CD14-positive monocyte (primary cell): ENCODE measurements around the gene NDFIP2. TPM values are rescaled to one million over a fixed set of nuclear protein-coding genes. Genes with fewer than 3 reads are reported as not detected.

Experiments used
- DNase-seq, 3 donors: peaks; one replicate each; pipeline ENCODE4 v3.0.0-alpha.2; 2011 to 2022
- H2AFZ ChIP-seq: 2 replicates; pipeline ENCODE4 v1.6.0; 2012; ENCODE audit warnings: mild to moderate bottlenecking, low read depth, low read length, inconsistent platforms; ENCODE audit not compliant: insufficient read depth, poor library complexity, severe bottlenecking
- H3K27ac ChIP-seq, 2 donors: 1 replicate in 1 of 2; 2 replicates in 1 of 2; pipeline ENCODE4 v1.5.1; 2012 to 2013; ENCODE audit warnings: low read length in 2 of 2, control low read depth in 1 of 2, inconsistent platforms in 1 of 2, low read depth in 1 of 2, mild to moderate bottlenecking in 1 of 2
- H3K27me3 ChIP-seq, 2 donors: one replicate each; pipeline versions ENCODE4 v1.6.0 to v1.6.1; 2011 to 2013; ENCODE audit warnings: low read length in 2 of 2; ENCODE audit not compliant: control insufficient read depth in 2 of 2, insufficient read depth in 2 of 2
- H3K36me3 ChIP-seq, 2 donors: replicated peaks in 1 of 2; 1 replicate in 1 of 2; 2 replicates in 1 of 2; pipeline versions ENCODE4 v1.5.1 to v1.6.1; 2012 to 2013; ENCODE audit warnings: low read length in 2 of 2, control low read depth in 1 of 2, inconsistent platforms in 1 of 2, mild to moderate bottlenecking in 1 of 2; ENCODE audit not compliant: insufficient read depth in 2 of 2, control insufficient read depth in 1 of 2
- H3K4me1 ChIP-seq, 2 donors: 1 replicate in 1 of 2; 2 replicates in 1 of 2; pipeline versions ENCODE4 v1.5.1 to v1.6.1; 2012 to 2013; ENCODE audit warnings: low read length in 2 of 2, control low read depth in 1 of 2, inconsistent platforms in 1 of 2, mild to moderate bottlenecking in 1 of 2, moderate library complexity in 1 of 2; ENCODE audit not compliant: insufficient read depth in 2 of 2, control insufficient read depth in 1 of 2
- H3K4me2 ChIP-seq: replicated peaks from 2 replicates; pipeline ENCODE3; 2012; ENCODE audit warnings: low read length, moderate library complexity, mild to moderate bottlenecking; ENCODE audit not compliant: poor library complexity, severe bottlenecking; ENCODE audit errors: extremely low read depth
- H3K4me3 ChIP-seq, 3 experiments: fragments of 200-600 bp in 1 of 3; sonication (generic) in 1 of 3; replicated peaks in 1 of 3; 1 replicate in 2 of 3; 2 replicates in 1 of 3; pipeline ENCODE4 v1.5.1; 2011 to 2013; ENCODE audit warnings: low read length in 3 of 3, mild to moderate bottlenecking in 3 of 3, control low read depth in 2 of 3, low read depth in 2 of 3, inconsistent platforms in 1 of 3, moderate library complexity in 1 of 3
- H3K79me2 ChIP-seq: 2 replicates; pipeline ENCODE4 v1.6.0; 2012; ENCODE audit warnings: mild to moderate bottlenecking, control low read depth, inconsistent platforms, low read length, moderate library complexity; ENCODE audit not compliant: insufficient read depth
- H3K9ac ChIP-seq: 2 replicates; pipeline ENCODE4 v1.6.0; 2017; ENCODE audit warnings: low read length, mild to moderate bottlenecking; ENCODE audit not compliant: insufficient read depth, poor library complexity, severe bottlenecking
- H3K9me3 ChIP-seq, 2 donors: replicated peaks in 1 of 2; 1 replicate in 1 of 2; 2 replicates in 1 of 2; pipeline versions ENCODE4 v1.5.1 to v1.6.1; 2012 to 2013; ENCODE audit warnings: low read length in 2 of 2, control low read depth in 1 of 2; ENCODE audit not compliant: control insufficient read depth in 1 of 2, insufficient read depth in 1 of 2
- H4K20me1 ChIP-seq: 2 replicates; pipeline ENCODE4 v1.6.0; 2012; ENCODE audit warnings: mild to moderate bottlenecking, low read length, control low read depth, moderate library complexity; ENCODE audit not compliant: insufficient read depth
- H3K27ac Mint-ChIP-seq, 7 donors: one replicate each; pipeline ENCODE4 v1.8.0; 2020; ENCODE audit warnings: mild to moderate bottlenecking in 7 of 7, mixed read lengths in 7 of 7, moderate library complexity in 6 of 7, inconsistent platforms in 2 of 7
- H3K27me3 Mint-ChIP-seq, 3 donors: one replicate each; pipeline ENCODE4 v1.8.0; 2021 to 2022; ENCODE audit warnings: low read depth in 3 of 3, mild to moderate bottlenecking in 3 of 3, mixed read lengths in 3 of 3, moderate library complexity in 3 of 3, inconsistent platforms in 1 of 3
- H3K36me3 Mint-ChIP-seq, 2 donors: one replicate each; pipeline ENCODE4 v1.8.0; 2020; ENCODE audit warnings: mixed read lengths in 2 of 2, inconsistent platforms in 1 of 2, mild to moderate bottlenecking in 1 of 2
- H3K4me1 Mint-ChIP-seq: one replicate; pipeline ENCODE4 v1.8.0; 2020; ENCODE audit warnings: mild to moderate bottlenecking, mixed read lengths
- H3K4me3 Mint-ChIP-seq, 2 donors: one replicate each; pipeline ENCODE4 v1.8.0; 2020; ENCODE audit warnings: mild to moderate bottlenecking in 2 of 2, mixed read lengths in 2 of 2, moderate library complexity in 1 of 2
- H3K9me3 Mint-ChIP-seq, 7 donors: one replicate each; pipeline ENCODE4 v1.8.0; 2020 to 2022; ENCODE audit warnings: mixed read lengths in 7 of 7, mild to moderate bottlenecking in 6 of 7, moderate library complexity in 6 of 7, inconsistent platforms in 2 of 7
- WGBS: methylation state at CpG from one replicate; pipeline ENCODE4 v1.1.5; 2013; ENCODE audit warnings: missing lambda C conversion rate; ENCODE audit not compliant: insufficient coverage; 5-methylcytosine and 5-hydroxymethylcytosine counted together
- intact Hi-C, 2 donors: fragments of 100-400 bp; cut with micrococcal nuclease; formaldehyde crosslinking; loops; one replicate each; pipeline versions ENCODE4 v1.15.0 to v1.15.1; 2023
- polyA plus RNA-seq, 3 donors: library from polyadenylated mRNA; depleted of rRNA in 1 of 3; unstranded in 2 of 3; stranded (reverse) in 1 of 3; fragments of 300-500 nt in 2 of 3; fragments of >200 nt in 1 of 3; fragmentation: Illumina TruSeq in 2 of 3; gene quantifications; 1 replicate in 2 of 3; 2 replicates in 1 of 3; pipeline ENCODE4 v1.2.3, GENCODE V29; 2012 to 2021
- TF ChIP-seq, protein P1 (sequence below): fragments of 200-600 bp; IDR thresholded peaks from one replicate; pipeline ENCODE4 v1.8.0; 2022; ENCODE audit warnings: antibody characterized with exemption, mild to moderate bottlenecking

Gene NDFIP2
- polyA plus RNA-seq, 3 donors, result not detected

DNA sequence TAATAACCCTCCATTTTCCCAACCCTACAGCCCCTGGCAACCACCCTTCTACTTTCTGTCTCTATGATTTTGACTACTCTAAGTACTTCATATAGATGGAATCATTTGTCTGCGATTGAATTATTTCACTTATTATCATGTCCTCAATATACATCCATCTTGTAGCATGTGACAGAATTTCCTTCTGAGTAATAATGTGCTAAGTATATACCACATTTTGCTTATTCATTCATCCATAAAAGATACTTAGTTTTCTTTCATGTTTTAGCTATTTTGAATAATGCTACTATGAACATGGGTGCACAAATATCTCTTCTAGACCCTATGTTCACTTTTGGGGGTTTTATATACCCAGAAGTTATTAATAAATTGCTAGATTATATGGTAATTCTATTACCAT is 17.4 kb upstream of the NDFIP2 start:
- Histone ChIP-seq H4K20me1 (no peaks in the 10 kb centered on the region), H3K4me1 (no peaks in the 10 kb centered on the region), H3K4me2 (no peak overlapping the region), H2AFZ (no peak overlapping the region), H3K9ac (no peak overlapping the region), H3K4me3 (no peak overlapping the region), H3K27me3 (no peaks in the 10 kb centered on the region), H3K79me2 (no peaks in the 10 kb centered on the region), H3K36me3 (no peaks in the 10 kb centered on the region), H3K27ac (no peak overlapping the region), H3K9me3 (no peaks in the 10 kb centered on the region)
- Mint-ChIP-seq H3K4me3 (no peak overlapping the region), H3K27ac (no peak overlapping the region), H3K36me3 (no peaks in the 10 kb centered on the region), H3K27me3 (peaks cover 0 to 14% (median 9%) of the 10 kb centered on the region in 3 donors), H3K9me3 (peaks cover 0 to 2% (median 0%) of the 10 kb centered on the region in 7 donors), H3K4me1 (no peaks in the 10 kb centered on the region)
- no CpG with 5 or more reads among the region's 1 CpG for WGBS
- no peak for DNase-seq
- TF ChIP-seq, protein P1, sequence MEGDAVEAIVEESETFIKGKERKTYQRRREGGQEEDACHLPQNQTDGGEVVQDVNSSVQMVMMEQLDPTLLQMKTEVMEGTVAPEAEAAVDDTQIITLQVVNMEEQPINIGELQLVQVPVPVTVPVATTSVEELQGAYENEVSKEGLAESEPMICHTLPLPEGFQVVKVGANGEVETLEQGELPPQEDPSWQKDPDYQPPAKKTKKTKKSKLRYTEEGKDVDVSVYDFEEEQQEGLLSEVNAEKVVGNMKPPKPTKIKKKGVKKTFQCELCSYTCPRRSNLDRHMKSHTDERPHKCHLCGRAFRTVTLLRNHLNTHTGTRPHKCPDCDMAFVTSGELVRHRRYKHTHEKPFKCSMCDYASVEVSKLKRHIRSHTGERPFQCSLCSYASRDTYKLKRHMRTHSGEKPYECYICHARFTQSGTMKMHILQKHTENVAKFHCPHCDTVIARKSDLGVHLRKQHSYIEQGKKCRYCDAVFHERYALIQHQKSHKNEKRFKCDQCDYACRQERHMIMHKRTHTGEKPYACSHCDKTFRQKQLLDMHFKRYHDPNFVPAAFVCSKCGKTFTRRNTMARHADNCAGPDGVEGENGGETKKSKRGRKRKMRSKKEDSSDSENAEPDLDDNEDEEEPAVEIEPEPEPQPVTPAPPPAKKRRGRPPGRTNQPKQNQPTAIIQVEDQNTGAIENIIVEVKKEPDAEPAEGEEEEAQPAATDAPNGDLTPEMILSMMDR, result no peak
- intact Hi-C loops, result no loop called here

- H3K4me2 ChIP-seq, result no peak overlapping the region
- peaks cover 0 to 9% (median 7%) of the 10 kb centered on the region in 3 donors for H3K27me3 Mint-ChIP-seq
- TF ChIP-seq, protein P1, result no peak
- intact Hi-C loops, result no loop called here
- no peak overlapping the region for H3K4me3 Mint-ChIP-seq
- H3K9me3 ChIP-seq, result no peaks in the 10 kb centered on the region
- DNase-seq, result no peak
- H3K4me1 Mint-ChIP-seq, result no peaks in the 10 kb centered on the region
- H3K9me3 Mint-ChIP-seq, result peaks cover 0 to 2% (median 0%) of the 10 kb centered on the region in 7 donors
- no peak overlapping the region for H3K27ac ChIP-seq
- H3K27me3 ChIP-seq, result peaks cover 4 to 7% of the 10 kb centered on the region in 2 donors
- no peaks in the 10 kb centered on the region for H3K36me3 ChIP-seq
- H3K27ac Mint-ChIP-seq, result no peak overlapping the region
- no peaks in the 10 kb centered on the region for H4K20me1 ChIP-seq
- no peak overlapping the region for H3K9ac ChIP-seq
- H3K36me3 Mint-ChIP-seq, result no peaks in the 10 kb centered on the region
- H2AFZ ChIP-seq, result no peak overlapping the region
- WGBS, result 100% methylated on average over 1 of the region's 2 CpGs
- no peak overlapping the region for H3K4me3 ChIP-seq
- H3K4me1 ChIP-seq, result no peaks in the 10 kb centered on the region
- no peaks in the 10 kb centered on the region for H3K79me2 ChIP-seq
These were observed 14.1 kb upstream of the NDFIP2 start for GRCh38 chr13:79466872-79467271.
